Endothelial cell of umbilical vein (primary cell): ENCODE measurements around the gene AMOT.

Experiments
- CTCF ChIP-seq, 2 donors: IDR thresholded peaks; 1 replicate in 1 of 2; 2 replicates in 1 of 2; pipeline ENCODE4 v1.5.1; 2011; ENCODE audit warnings: low read length in 2 of 2, mild to moderate bottlenecking in 2 of 2, moderate library complexity in 2 of 2, control low read depth in 1 of 2, inconsistent platforms in 1 of 2, low read depth in 1 of 2; ENCODE audit not compliant: insufficient read depth in 1 of 2; ENCODE audit errors: extremely low read depth in 1 of 2
- EZH2 ChIP-seq: IDR thresholded peaks from 2 replicates; pipeline ENCODE4 v1.6.1; 2012; ENCODE audit warnings: borderline replicate concordance, low read depth, mild to moderate bottlenecking, moderate library complexity, low read length, inconsistent platforms; ENCODE audit not compliant: severe bottlenecking
- FOS ChIP-seq: IDR thresholded peaks from 2 replicates; pipeline ENCODE4 v1.6.1; 2011; ENCODE audit warnings: mild to moderate bottlenecking, low read length, moderate library complexity, borderline replicate concordance; ENCODE audit not compliant: insufficient read depth
- MAX ChIP-seq: IDR thresholded peaks from 2 replicates; pipeline ENCODE4 v1.6.1; 2011; ENCODE audit not compliant: insufficient read depth, insufficient read length
- POLR2A ChIP-seq: IDR thresholded peaks from 2 replicates; pipeline ENCODE4 v1.6.1; 2012; ENCODE audit warnings: low read depth, mild to moderate bottlenecking, control low read depth, low read length

GRCh38 chrX:112889400-112889799 lies 48.8 kb upstream of the AMOT start:
- no peak for TF ChIP-seq POLR2A
- TF ChIP-seq CTCF (IDR thresholded peaks at IDR 0.05; ENCODE audit: extremely low read depth in 1 of 2, insufficient read depth in 1 of 2, low read depth in 1 of 2, low read length in 2 of 2): no peak
- no peak for TF ChIP-seq MAX
- TF ChIP-seq FOS: no peak
- no peak for TF ChIP-seq EZH2
